GM12875 (cell line): ENCODE results near the gene NDUFA6.
"Not testable (repeated sequence)": the region's sequence is repeated elsewhere in the genome, so short reads cannot be mapped to it uniquely, and the experiment has no call there.

ENCODE experiments used
- H3K4me3 ChIP-seq: one replicate; pipeline ENCODE4 v1.5.1; 2011; ENCODE audit warnings: low read depth, low read length, control low read depth
- CTCF ChIP-seq: IDR thresholded peaks from 2 replicates; pipeline ENCODE4 v1.5.1; 2011; ENCODE audit warnings: low read depth, mild to moderate bottlenecking, control low read depth, inconsistent platforms, low read length, moderate library complexity, borderline replicate concordance; ENCODE audit not compliant: insufficient read depth

The NDUFA6 gene

GRCh38 chr22:42114721-42115120, 24.1 kb upstream of the NDUFA6 start:
- TF ChIP-seq CTCF: no peak

DNA sequence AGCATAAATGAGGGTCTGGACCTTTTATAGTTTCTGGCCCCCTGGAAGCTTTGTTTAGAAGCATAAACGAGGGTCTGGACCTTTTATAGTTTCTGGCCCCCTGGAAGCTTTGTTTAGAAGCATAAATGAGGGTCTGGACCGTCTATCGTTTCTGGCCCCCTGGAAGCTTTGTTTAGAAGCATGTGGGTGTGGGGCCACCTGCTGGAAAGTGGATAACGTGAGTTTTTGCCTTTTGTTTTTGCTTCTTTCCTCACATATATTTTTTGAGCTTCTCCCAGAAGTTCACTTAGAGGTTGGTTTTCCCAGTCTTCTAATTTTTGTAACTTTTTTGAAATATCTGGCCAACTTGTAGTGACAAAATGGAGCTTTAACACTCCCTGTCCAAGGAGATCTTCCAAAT, 22.2 kb upstream of the NDUFA6 start:
- not testable (repeated sequence) for H3K4me3 ChIP-seq

More at GRCh38 chr22:42114721-42115120, 24.1 kb upstream of the NDUFA6 start:
- no peak overlapping the region for H3K4me3 ChIP-seq

GRCh38 chr22:42111798-42112197, 21.2 kb upstream of the NDUFA6 start:
- H3K4me3 ChIP-seq: no peak overlapping the region
- TF ChIP-seq CTCF: no peak

- no peak for TF ChIP-seq CTCF
- H3K4me3 ChIP-seq: no peak overlapping the region
Measured at GRCh38 chr22:42108848-42109247, 18.3 kb upstream of the NDUFA6 start.

GRCh38 chr22:42104332-42104860, 13.8 kb upstream of the NDUFA6 start:
- not testable (repeated sequence) for H3K4me3 ChIP-seq

- no peak for TF ChIP-seq CTCF
- H3K4me3 ChIP-seq: no peak overlapping the region
Measured at GRCh38 chr22:42101199-42101598, 10.6 kb upstream of the NDUFA6 start.

DNA sequence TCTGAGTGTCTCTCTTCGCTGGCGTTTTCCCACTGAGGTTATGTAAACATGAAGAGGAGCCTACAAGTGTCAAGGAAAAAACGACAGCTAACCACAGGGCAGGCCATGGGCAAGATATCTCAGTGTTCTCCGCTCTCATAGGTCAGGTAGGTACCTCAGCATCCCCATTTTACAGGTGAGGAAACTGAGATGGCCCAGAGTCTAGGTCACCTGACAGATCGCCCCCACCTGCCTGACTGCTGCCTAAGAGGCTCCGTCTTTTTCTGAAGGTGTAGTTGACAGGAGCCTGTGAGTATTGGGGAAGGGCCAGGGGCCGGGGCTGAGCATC, 847 bp upstream of the NDUFA6 start:
- TF ChIP-seq CTCF: no peak
- H3K4me3 ChIP-seq: peak overlapping the region; percentile 60

DNA sequence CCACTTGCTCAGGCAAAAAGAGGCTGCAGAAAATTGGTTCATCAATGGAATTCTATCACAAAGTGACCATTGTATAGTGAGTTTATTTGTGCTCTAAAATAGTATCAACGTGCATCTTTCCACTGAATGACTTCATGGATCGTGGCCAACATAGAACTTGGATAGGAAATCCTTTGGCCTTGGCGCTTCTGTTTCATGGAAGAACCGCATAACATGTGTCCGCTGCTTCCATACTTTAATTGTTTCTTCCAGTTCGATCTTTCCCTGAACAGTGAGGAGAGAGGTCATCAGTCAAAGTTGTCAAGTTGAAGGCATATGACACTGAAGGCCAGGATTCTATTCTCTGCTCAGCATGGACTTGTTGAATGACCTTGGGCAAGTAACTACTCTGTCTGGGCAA, 4.5 kb downstream of the NDUFA6 start:
- TF ChIP-seq CTCF: no peak
- H3K4me3 ChIP-seq: no peak overlapping the region

DNA sequence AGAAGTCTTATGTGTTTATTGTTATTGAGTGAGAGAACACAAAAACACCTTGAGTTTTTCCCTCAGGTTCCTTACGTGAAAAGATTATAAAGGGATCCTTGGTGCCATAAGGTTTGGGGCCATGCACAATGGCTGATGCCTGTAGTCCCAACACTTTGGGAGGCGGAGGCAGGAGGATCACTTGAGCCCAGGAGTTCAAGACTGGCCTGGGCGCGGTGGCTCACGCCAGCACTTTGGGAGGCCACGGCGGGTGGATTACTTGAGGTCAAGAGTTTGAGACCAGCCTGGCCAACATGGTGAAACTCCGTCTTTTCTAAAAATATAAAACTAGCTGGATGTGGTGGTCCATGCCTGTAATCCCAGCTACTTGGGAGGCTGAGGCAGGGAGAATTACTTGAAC, 5.7 kb downstream of the NDUFA6 start:
- TF ChIP-seq CTCF: no peak
- no peak overlapping the region for H3K4me3 ChIP-seq
